Measurements from ENCODE around the gene SWT1.

Gene SWT1

GRCh38 chr1:185289880-185290279 lies 132.9 kb downstream of the SWT1 start:
- no peak for DNase-seq (ENCODE audit: low read depth, low spot score)

DNA sequence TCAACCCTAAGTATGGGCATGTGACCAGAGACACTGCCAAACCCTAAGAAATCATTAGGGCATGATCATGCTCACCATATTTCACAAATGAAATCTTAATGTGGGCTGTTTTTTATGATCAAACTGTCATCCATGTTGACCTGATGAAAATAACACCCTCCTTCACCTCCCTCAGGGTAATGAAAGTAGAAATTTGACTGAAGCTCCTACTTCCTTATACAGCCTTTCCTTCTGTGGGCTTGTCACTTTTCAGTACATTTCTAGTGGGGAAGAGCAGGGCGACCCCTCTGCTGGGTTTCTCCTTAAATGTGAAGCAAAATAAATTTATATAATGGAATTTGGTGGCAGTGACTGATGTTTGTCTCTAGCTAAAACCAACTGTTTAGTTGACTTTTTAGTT lies 134.2 kb downstream of the SWT1 start:
- no peak for DNase-seq (ENCODE audit: low read depth, low spot score)

GRCh38 chr1:185291652-185292051 lies 134.7 kb downstream of the SWT1 start:
- DNase-seq (ENCODE audit: low read depth, low spot score) = no peak

GRCh38 chr1:185292237-185292636 lies 135.3 kb downstream of the SWT1 start:
- DNase-seq (ENCODE audit: low read depth, low spot score) = no peak

DNA sequence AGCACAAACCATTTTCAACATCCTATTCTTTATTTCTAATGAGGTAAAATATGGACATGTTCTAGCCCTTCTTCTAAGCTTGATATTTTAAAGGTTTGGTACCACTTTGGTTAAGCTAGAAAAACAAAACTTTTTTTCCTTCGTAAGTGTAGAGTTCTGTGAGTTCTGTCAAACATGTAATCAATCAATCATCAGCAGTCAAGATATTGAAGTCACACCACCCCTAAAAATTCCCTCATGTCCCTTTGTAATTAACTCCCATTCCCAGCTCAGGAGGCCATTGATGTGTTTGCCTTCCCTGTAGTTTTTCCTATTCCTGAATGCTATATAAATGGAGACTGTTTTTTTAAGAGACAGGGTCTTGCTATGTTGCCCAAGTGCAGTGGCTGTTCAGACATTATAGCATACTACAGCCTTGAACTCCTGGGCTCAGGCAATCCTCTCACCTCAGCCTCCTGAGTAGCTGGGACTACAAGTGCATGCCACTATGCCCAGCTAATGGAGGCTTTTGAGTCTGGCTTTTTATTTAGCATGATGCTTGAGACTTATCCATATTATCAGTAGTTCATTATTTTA lies 137.1 kb downstream of the SWT1 start:
- no peak for DNase-seq (ENCODE audit: low read depth, low spot score)

DNA sequence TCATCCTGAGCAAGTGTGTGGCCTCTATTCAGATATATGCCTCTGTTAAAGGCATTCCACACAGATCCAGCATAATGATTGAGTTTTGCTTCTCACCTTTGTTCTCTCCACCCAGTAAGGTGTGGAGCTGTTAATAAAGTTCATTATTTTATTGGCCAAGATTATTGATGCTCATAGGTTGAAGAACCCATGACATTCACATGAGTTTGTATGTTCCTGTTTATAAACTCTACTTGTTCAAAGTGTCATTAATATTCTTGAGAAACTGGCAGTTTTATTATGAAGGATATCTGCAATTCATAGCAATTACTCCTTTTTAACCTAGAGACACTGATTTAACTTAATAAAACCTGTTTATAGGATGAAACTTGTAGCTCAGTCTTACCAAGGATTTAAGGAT lies 138.1 kb downstream of the SWT1 start:
- no peak for DNase-seq (ENCODE audit: low read depth, low spot score)

- no peak for DNase-seq (ENCODE audit: low read depth, low spot score)
These were observed 141.0 kb downstream of the SWT1 start for GRCh38 chr1:185297982-185298381.

DNA sequence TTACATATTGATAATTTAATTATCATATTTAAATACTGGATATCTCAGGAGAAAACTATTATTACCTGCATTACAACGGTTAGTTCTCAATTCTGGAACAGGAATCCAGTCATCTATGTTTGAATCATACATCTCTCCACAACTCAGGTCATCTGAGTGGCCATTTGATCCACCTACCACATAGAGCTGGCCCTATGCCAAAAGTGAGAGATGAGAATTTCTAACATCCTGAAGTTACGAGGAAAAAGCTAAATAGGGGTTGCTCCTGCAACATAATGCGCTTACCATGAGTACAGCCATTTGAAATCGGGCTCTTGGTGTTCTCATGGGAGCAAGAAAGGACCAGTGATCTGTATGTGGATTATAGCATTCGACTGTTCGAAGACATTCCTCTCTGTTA lies 143.2 kb downstream of the SWT1 start:
- DNase-seq (ENCODE audit: low read depth, low spot score) = no peak

GRCh38 chr1:185305419-185305818 lies 148.5 kb downstream of the SWT1 start:
- DNase-seq (ENCODE audit: low read depth, low spot score) = no peak

- no peak for DNase-seq (ENCODE audit: low read depth, low spot score)
These were observed 151.2 kb downstream of the SWT1 start for GRCh38 chr1:185308126-185308525.

- no peak for DNase-seq (ENCODE audit: low read depth, low spot score)
These were observed 152.6 kb downstream of the SWT1 start for GRCh38 chr1:185309566-185309965.

DNA sequence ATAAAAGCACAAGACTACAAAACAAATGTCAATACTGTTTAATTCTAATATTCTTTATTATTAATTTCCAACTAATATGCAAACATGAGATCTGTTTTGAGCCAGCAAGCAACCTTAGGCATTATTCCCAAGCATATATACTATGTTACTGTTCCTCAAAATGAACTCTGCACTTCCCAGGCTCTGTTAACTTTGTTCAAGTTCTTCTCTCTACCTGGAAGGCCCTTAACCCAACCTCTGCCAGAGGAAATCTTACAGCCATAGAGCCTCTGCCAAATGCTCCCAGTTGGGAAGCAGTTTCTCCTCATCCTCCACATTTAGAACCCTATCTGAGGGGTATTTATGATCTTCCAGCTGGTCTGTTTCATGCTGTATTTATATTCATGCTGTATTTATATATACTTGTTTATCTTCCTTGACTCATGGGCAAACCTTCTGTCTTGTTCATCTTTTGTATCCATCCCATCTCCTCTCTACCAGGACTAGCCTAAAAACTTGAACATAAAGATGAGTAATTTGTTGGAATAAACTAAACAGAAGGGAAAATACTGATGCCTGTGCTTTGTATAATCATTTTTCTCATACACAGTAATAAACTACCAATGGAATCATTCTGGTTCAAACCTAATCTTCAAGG lies 154.7 kb downstream of the SWT1 start:
- no peak for DNase-seq (ENCODE audit: low read depth, low spot score)

DNA sequence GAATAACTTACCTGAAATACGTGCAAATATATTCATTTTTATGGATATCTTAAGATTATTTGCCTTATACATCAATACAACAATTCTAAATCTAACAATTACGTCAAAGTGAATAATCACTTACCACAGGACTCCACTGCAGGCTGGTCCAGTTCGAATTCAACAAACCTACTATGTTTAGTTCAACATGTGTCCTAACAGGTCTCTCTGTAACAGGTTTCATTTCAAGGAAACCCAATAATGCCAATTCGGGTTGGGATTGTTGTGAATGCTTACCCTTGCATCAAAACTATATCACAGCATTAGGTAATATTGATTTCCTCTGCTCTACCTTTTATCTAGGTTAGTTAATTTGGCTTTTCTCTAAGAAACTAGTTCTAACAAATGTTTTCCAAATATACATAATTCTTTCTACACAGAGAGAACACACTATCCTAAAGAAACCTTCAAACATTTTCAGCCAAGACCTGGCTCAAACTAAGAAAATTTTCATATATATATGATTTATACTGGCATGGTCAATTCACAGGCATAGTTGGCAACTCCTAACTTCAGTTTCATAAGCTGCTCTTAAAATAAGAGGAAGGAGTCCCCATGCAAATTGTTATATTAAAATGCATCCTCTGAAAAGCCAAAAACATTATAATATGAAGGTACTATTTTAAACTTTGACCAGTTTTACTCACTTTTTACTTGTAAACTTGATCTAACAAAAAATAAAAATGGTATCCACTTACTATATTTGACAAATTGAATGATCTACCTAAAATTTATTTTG lies 155.6 kb downstream of the SWT1 start:
- no peak for DNase-seq (ENCODE audit: low read depth, low spot score)

DNA sequence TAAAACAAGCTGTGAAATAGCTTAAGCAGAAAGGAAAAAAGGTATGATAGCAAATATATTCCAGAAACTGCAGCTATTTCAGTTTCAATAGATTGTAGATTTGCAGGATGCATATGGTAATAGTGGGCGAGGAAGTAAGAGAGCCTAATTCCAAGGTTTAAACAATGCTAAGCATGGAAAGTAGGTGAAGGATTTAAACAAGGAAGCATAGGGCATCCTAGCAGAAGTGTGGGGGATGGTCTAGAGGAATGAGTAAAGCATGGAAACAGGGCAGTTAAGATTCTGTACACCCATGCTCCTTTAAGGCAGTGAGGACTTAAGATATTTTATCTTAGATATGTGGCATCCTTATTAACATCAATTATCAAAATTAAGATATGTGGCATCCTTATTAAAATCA lies 157.4 kb downstream of the SWT1 start:
- no peak for DNase-seq (ENCODE audit: low read depth, low spot score)

DNA sequence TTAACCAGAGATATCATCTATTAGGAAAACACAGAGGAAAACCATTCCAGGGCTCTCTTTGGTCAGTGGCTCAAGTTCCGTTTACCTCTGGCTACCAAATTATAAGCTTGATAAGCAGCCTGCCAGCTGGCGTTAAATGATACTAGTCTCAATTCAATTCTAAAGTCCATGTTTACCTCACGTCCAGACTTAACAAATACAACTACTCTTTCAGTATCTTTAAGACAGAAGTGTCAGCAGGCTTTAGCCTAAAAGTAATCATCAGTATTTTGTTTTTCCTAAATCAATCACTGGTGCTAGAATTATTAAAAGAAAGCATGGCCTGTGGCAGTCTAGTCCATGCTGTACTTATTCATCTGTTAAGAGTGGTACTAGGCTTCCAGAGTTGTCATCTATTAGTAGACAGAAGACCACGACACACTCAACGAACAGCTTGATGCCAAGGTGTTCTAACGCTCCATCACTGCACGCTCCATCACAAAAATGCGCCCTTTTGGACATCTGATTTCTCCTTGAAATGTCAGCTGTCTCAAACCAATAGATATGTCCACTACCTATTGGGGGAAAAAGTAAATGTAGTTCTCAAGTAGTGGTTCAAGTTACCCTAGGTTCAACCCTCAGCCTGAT lies 158.6 kb downstream of the SWT1 start:
- no peak for DNase-seq (ENCODE audit: low read depth, low spot score)

DNA sequence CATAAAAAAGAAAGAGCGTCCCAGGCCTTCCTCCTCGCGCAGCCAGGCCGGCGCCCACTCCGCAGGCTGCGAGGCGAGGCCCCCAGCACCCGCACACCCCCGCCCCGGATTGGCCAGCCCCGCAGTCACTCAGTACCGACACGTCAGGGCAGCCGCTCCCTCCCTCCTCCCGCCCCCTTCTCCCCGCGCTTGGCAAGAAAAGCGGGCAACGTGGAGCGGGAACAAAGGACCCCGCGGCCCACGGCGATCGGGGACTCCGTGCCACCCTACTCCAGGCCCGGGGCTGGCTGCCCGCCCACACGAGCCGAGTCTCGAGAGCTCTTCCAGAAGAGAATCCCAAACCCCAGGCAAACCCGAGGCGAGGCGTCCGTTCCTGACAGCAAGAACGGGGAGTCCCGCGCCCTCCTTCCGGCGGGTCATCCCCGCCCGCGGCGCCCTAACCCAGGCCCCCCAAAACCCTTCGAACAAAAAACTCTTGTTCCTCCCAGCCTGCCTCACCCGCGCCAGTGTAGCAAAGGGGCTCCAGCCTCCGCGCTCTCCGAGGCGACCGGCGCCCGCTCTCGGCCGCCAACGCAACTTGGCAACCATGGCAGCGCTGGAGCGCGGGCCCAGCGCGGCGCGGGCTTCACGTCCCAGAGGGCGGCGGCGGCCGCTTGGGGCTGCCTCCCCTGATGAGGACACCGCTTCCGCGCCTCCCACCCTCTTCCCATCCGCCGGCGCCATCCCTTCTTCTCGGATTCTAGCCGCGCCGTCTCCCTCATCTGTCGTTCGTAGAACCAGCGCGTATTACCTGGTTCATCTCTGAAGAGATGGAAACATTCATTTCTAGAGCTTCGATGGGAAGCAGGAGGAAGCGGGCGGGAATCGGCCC lies 159.4 kb downstream of the SWT1 start:
- DNase-seq (ENCODE audit: low read depth, low spot score) = peak; percentile 66

GRCh38 chr1:185317034-185317885 lies 160.3 kb downstream of the SWT1 start, which contains the start of gene IVNS1ABP:
IVNS1ABP (minus strand) TSS chr1:185317243; CDS start chr1:185309493, 7,750 bp downstream.
- peak; percentile 67 for DNase-seq (ENCODE audit: low read depth, low spot score)

- no peak for DNase-seq (ENCODE audit: low read depth, low spot score)
These were observed 160.9 kb downstream of the SWT1 start for GRCh38 chr1:185317886-185318310.

DNA sequence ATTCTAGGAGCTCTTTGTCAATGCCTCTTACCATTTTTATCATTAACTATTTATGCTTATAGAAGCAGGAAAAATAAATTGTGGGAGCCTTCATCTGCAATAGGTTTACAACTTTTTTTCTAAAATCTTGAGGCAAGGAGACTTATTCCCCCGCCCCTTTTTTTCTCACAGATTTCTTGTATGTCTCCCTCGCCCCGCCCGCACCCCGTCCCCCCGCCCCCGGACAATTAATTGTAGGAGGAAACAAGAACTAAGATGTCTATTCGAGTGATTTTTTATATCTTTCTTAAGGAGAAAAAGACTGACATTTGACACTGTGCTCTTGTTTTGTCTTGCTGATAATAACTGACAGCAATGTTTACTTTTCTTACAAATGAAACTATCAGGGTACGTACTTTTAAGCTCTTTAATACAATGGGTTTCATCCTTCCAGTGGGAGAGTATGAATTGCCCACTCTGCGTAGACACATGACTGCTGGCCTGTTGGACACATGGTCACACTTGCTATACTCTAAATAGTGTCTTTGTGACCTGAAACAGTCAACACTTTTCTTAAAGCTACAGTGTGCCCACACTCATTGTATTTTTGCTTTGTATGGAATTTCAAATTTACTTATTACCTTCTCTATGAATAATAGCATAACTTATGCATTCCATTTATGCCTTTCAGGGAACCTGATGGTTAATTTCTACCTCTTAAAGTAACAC lies 161.6 kb downstream of the SWT1 start:
- no peak for DNase-seq (ENCODE audit: low read depth, low spot score)

DNA sequence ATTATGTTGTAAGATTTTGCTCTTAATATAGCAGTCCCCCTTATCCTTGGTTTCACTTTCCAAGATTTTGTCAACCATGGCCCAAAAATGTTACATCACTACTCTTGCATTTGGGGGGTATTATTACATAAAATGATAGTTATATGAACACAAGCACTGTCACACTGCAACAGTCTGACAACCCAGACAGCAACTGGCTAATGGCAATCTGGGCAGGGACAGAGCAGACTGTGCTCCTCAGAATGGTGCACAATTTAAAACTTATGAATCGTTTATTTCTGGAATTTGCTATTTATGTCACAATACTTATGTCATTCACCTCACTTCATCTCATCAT lies 162.1 kb downstream of the SWT1 start:
- DNase-seq (ENCODE audit: low read depth, low spot score) = no peak
